Left renal cortex interstitium (tissue), 4 donors: Measurements from ENCODE around the gene ENPEP. TPM values are rescaled to one million over a fixed set of nuclear protein-coding genes. Genes with fewer than 3 reads are reported as not detected.
"Not testable (repeated sequence)": the region's sequence is repeated elsewhere in the genome, so short reads cannot be mapped to it uniquely, and the experiment has no call there.

ENCODE experiments used
- DNase-seq, 4 donors: peaks; one replicate each; pipeline ENCODE4 v3.0.0-alpha.2; 2013; ENCODE audit warnings: low read depth in 4 of 4, low spot score in 2 of 4, missing footprints in 1 of 4
- polyA plus RNA-seq, 4 donors: library from polyadenylated mRNA; unstranded; fragments of 120-200 nt; gene quantifications; one replicate each; pipeline ENCODE4 v1.2.1, GENCODE V29; 2013; ENCODE audit not compliant: insufficient read length in 4 of 4

The ENPEP gene, protein sequence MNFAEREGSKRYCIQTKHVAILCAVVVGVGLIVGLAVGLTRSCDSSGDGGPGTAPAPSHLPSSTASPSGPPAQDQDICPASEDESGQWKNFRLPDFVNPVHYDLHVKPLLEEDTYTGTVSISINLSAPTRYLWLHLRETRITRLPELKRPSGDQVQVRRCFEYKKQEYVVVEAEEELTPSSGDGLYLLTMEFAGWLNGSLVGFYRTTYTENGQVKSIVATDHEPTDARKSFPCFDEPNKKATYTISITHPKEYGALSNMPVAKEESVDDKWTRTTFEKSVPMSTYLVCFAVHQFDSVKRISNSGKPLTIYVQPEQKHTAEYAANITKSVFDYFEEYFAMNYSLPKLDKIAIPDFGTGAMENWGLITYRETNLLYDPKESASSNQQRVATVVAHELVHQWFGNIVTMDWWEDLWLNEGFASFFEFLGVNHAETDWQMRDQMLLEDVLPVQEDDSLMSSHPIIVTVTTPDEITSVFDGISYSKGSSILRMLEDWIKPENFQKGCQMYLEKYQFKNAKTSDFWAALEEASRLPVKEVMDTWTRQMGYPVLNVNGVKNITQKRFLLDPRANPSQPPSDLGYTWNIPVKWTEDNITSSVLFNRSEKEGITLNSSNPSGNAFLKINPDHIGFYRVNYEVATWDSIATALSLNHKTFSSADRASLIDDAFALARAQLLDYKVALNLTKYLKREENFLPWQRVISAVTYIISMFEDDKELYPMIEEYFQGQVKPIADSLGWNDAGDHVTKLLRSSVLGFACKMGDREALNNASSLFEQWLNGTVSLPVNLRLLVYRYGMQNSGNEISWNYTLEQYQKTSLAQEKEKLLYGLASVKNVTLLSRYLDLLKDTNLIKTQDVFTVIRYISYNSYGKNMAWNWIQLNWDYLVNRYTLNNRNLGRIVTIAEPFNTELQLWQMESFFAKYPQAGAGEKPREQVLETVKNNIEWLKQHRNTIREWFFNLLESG
- polyA plus RNA-seq = 100 to 1,000 TPM; 131 to 218 (median 180) TPM

DNA sequence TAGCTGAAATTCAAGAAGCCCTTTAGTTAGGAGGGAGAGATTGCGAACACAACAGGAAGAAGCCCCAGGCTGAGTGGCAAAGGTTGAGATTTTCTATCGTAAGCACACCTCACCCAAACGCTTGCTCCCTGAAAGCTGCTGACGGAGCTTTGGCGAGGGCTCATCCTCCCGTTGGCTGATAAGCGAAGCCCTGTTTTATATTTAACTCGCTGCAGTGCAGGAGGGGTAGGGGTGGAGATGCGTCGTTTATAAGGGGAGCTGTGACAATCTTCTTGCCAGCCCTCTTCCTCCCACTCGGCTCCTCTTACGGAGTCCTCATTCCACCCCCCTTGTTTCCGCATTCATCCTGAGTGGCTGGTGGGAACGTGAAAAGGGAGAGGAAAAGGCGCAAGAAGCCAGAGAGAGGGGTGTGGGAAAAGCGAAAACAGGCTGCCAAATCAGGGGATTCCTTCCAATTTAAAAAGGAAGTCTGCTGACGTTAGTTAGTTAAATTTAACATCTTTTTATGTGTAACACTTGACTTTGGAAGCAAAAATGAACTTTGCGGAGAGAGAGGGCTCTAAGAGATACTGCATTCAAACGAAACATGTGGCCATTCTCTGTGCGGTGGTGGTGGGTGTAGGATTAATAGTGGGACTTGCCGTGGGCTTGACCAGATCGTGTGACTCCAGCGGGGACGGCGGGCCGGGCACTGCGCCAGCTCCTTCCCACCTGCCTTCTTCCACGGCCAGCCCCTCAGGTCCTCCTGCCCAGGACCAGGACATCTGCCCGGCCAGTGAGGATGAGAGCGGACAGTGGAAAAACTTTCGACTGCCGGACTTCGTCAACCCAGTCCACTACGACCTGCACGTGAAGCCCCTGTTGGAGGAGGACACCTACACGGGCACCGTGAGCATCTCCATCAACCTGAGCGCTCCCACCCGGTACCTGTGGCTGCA is at the start of gene ENPEP:
Gene ENPEP, plus strand, starts transcription at position 275 of the 938 bp plus-strand sequence. Its CDS starts 260 bp downstream, at position 535.
- DNase-seq = peak in 2 of 4 donors; percentile 34 to 58

GRCh38 chr4:110431805-110432204 is 44.1 kb upstream of the ENPEP start:
- not testable (repeated sequence) for DNase-seq

DNA sequence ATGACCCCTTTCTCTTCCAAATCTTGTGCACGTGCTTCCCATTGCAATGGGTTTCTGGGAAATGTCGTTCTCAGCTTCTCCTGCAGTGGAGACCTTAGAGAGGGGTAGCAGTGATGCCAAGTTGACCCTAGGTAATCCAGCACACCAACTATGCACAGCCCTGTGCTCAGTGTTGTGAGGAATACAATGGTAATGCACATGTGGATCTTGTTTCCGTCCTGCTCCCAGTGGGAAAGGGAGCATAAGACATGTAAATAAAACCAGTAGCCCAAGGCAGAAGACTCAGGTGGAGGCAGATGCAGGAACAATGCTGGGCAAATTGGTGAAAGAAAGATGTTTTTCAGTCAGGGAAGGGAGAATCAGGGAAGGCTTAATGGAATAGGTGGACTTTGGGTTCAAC is 38.7 kb upstream of the ENPEP start:
- not testable (repeated sequence) for DNase-seq

GRCh38 chr4:110439209-110439608 is 36.7 kb upstream of the ENPEP start:
- not testable (repeated sequence) for DNase-seq

GRCh38 chr4:110442309-110442708 is 33.6 kb upstream of the ENPEP start:
- no peak for DNase-seq

DNA sequence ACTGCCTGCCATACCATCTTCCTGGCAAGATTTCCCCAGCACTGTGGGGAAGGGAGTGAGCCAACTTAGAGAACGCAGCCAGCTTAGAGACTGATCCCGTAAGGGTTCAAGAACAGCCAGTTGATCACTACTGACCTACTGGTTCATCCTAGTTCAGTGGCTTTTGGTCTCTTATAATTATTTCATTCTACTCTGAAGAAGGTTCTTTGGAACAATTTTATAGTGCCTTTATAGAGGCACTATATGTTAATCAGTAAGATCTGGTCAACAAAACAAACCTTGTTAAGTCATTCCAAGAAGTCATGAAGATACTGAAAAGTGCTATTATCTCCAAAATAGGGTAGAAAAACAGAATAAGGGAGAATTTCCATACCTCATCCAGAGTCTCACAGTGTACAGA is 33.2 kb upstream of the ENPEP start:
- DNase-seq = no peak

DNA sequence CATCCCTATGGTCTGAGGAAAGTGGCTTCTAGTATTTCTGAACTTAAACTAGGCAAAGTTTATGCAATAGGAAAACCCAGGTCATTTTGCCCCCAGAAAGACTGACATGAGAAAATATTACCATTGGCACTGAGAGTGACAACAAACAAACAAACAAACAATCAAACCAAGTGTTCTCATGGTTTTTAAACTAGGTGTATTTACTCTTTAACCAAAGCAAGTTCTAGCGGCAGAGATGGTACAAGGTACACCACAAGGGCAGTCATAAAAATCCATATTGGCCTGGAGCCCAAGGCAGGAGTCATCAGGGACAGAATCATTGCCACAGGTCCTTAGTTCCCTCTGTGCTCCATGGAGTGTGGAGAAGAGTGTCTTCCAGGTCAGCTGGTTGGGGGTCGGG is 26.0 kb upstream of the ENPEP start:
- no peak for DNase-seq

GRCh38 chr4:110452546-110452945 is 23.4 kb upstream of the ENPEP start:
- no peak for DNase-seq

GRCh38 chr4:110454441-110454840 is 21.5 kb upstream of the ENPEP start:
- no peak for DNase-seq

DNA sequence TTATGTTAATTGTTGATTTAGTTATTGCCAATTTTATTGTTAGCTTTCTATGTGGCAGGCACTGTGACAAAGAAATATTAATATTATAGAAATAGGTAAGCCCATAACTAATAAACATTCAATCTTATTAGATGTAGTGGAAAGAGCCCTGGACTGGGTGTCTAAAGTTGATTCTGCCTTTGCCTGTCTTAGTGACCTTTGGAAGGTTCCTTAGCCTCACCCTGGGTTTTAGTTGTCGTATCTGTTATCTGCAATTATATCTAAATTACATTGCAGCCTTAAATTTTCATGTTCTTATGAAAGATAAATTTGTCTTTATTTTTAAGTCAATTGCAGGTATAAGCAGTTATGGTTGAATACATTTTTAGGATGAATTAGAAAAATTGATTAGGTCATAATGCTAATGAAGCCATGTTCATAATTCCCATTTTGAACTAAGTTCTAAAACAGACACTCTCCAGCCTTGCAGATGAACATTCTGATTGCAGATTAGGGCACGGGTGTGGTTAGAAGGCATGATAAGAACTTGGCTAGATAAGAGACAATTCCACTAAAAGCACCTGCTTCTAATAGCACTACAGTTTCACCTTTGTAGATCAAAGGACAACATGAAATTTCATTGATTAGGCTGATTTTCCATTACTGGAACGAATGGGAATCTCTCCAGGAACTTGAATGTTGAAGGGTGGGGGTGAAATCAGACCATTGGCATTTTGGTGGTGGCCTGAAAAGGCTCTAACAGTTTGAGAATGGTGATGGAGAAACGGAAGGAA is 17.3 kb upstream of the ENPEP start:
- no peak for DNase-seq

GRCh38 chr4:110460074-110460746 is 15.7 kb upstream of the ENPEP start:
- DNase-seq = no peak

- DNase-seq = no peak
Observed at GRCh38 chr4:110467400-110467799, 8.6 kb upstream of the ENPEP start.

DNA sequence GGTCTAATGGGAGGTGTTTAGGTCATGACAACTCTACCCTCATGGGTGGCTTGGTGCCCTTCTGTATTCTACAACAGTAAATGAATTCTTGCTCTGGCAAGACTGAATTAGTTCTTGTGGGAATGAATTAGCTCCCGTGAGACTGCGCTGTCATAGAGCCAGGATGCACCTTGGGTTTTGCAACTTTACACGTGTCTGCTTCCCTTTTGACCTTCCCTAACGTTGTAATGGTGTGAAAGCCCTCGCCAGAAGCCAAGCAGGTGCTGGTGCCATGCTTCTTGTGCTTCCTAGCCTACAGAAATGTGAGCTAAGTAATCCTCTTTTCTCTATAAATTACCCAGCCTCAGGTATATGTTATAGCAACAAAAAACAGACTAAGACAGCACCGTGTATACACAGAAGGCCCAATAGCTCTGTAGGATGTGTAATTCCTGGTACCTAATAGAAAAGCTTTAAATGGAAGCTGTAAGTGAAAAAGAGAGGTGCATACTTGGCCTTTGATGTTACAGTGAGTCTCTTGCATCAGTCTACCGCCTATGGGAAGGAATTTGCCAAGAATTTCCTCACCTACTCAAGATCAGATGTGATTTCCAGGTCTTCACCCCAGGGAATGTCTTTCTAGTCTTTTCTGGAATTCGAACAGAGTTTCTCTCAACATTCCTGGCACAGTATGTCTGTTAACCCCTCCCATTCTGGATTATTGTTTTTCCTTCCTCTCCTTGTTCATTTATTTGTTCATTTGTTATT is 3.2 kb upstream of the ENPEP start:
- no peak for DNase-seq

- no peak for DNase-seq
Observed at GRCh38 chr4:110474481-110474880, 1.5 kb upstream of the ENPEP start.

DNA sequence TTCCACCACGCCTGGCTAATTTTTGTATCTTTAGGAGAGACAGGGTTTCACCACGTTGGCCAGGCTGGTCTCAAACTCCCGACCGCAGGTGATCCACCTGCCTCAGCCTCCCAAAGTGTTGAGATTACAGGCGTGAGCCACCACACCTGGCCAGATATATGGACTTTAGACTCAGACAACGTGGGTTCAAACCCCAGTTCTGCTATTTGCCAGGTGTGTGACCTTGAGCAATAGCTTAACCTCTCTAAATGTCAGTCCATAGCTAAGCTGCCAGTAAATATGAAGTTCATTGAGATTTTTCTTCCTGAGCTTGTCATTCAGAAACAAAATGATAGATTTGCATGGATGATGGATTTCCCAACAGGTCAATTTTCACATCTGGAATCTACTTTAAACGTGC is 875 bp upstream of the ENPEP start:
- DNase-seq = not testable (repeated sequence)

DNA sequence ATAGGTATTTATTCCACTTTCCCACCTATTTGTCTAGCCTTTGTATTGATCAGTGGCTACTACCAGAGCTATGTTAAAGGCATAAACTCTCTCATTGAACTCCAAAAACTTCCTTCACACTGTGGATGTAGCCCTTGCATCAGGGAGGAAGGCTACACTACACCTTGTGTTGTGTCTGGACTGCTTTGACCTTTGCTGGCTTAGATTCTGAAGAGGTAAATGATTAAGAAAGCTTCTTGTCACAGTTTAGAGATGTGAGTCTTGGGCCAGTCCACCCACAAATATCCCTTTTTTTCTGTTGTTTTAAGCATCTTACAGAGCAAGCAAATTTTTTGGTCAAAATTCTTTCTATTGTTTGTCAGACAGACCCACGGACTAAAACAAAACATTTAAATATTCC is 1.9 kb downstream of the ENPEP start:
- no peak for DNase-seq

DNA sequence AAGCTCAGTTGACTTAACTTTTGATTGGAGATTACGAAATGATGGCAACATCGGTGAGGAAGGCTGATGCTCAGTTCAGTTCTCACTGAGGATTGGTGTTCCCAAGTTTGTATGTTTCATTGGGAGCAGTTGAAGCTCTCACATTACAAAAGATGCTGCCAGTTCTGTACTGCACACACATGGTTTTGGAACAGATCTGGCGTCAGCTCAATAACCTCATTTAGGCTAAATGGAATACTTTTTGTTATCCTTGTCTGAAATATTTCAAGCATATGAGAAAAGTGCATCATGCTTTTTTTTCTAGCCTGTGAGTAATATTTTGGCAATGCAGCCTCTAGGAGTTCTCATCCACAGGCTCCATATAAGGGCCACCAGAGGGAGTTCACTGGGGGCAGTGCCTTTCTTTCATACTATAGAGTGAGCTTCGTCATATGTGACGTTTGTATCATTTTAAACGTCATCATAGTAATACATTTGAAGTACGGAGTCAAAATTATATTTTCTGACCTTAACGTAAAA is 4.1 kb downstream of the ENPEP start:
- DNase-seq = no peak

GRCh38 chr4:110480746-110481271 is 4.9 kb downstream of the ENPEP start:
- no peak for DNase-seq
